ENCODE results near the gene CARMIL3.
"Not testable (repeated sequence)": the region's sequence is repeated elsewhere in the genome, so short reads cannot be mapped to it uniquely, and the experiment has no call there.

The CARMIL3 gene

DNA sequence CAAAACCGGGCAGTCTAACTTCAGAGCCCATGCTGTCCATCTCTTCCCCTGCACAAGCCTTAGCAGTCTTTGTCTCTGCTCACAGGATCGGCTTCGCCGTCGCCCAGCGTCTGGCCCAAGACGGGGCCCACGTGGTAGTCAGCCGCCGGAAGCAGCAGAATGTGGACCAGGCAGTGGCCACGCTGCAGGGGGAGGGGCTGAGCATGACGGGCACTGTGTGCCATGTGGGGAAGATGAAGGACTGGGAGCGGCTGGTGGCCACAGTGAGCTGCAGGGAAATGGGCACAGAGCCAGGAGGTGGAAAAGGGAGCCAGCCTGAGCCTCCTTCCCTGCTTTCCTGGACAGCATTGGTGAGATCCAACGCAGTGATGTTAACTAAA lies 14.2 kb upstream of the CARMIL3 start:
- no peak for DNase-seq

DNA sequence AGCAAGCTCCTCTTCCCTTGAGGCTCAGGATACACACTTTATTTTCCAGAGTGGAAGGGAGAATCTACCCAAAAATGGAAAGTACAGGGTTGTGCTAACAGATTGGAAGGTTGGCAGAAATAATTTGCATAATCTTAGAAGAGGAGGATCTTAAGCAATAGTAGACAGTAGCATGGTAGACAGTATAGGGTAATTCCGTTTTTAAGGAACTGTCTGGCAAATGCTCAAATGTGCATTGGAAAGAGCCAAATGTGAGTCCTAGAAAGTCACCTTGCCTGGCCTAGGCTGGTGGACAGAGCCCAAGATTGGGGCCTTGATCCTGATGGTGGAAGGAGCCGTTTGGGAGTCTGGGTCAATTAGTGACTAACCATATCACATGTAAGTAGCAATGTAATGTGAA lies 13.1 kb upstream of the CARMIL3 start:
- no peak for DNase-seq

DNA sequence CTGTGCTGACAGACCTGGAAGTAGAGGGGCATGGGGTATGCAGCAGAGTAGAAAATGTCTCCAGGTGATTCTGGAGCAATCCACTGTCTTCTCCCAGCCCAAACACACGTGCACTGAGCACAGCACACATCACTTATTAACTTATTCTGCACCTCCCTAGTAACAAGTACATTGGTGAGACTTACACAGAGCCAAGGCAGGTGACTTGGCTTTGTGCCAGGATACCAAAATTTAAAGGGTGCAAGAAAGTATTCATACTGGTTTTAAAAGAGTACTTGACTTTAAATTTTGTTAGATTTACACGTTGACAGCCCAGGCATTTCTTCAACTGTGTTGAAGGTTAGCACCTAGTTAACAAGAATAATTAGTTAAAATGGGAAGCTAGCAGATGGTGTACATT lies 11.1 kb upstream of the CARMIL3 start:
- no peak for DNase-seq

- DNase-seq, result no peak
These were observed 9.1 kb upstream of the CARMIL3 start for GRCh38 chr14:24042746-24043145.

- peak; percentile 10 for DNase-seq
These were observed 2.8 kb upstream of the CARMIL3 start for GRCh38 chr14:24049002-24049401.

GRCh38 chr14:24050753-24051152 lies 1.1 kb upstream of the CARMIL3 start:
- not testable (repeated sequence) for DNase-seq

GRCh38 chr14:24051176-24051788 lies 527 bp upstream of the CARMIL3 start:
- DNase-seq, result no peak

- DNase-seq, result no peak
These were observed 1.1 kb downstream of the CARMIL3 start for GRCh38 chr14:24052656-24053547.

GRCh38 chr14:24053548-24054323 lies 1.9 kb downstream of the CARMIL3 start:
- no peak for DNase-seq

DNA sequence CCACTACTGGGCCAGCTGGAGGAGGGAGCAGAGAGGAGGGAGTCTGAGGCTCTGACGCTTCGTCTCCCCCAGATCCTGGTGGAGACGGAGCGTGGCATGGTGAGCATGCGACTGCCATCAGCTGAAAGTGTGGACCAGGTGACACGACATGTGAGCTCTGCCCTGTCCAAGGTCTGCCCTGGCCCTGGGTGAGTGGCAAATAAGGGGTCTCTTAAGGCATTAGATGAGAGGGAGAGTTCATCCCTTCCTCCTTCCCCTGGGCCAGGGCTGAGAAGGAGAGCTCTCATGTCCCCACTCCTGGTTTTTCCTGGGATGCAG lies 2.5 kb downstream of the CARMIL3 start:
- no peak for DNase-seq

DNA sequence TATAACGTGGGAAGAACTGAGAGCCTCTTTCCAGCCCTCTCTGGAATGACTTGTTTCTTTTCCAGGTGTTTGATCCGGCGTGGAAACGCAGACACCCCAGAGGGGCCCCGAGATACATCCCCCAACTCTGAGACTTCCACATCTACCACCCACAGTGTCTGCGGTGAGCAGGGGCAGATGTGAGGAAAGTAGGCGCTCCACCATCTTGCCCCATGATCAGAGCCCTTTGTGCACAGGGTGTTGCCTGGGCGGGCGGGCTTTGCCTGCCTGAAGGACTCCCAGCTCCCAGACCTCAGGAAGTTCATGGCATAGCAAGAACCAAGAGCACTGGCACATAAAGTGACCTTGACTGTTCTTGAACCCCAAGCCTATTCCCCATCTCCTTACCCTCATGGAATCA lies 2.8 kb downstream of the CARMIL3 start:
- DNase-seq, result no peak

- DNase-seq, result no peak
These were observed 4.4 kb downstream of the CARMIL3 start for GRCh38 chr14:24055971-24056799.

DNA sequence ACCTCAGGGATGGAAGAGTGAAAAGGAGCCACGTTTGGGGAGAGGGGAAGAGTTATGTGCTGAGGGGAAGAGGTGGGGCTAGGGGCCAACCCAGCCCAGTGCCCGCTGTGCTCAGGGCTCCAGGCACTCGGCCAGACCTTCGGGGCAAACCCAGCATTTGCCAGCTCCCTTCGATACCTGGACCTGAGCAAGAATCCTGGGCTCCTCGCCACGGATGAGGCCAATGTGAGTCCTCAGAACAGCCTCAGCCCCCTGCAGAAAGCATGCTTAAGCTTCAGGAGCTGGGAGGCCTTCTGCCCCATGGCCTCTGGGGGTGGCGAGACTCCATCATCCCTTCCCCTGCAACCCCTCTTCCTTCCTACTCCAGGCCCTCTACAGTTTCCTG lies 5.0 kb downstream of the CARMIL3 start:
- DNase-seq, result no peak

DNA sequence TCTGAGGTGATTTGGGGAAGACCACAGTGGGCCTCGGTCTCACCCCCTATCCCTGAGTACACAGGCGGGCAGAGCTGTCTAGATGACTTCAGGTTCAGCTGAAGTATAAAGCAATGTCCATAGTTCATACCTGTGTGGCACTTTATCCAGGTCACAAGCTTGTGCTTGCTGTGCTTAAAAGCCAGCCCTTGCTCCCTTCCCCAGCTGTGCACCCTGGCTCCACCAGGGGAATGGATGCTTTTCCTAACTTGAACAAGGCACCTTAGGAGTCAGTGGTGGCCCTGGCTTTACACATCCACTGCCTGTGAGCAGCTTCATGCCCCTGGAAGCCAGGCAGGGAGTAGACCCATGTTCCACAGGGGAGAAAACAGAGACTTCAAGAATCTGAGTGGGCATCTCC lies 5.5 kb downstream of the CARMIL3 start:
- DNase-seq, result no peak

DNA sequence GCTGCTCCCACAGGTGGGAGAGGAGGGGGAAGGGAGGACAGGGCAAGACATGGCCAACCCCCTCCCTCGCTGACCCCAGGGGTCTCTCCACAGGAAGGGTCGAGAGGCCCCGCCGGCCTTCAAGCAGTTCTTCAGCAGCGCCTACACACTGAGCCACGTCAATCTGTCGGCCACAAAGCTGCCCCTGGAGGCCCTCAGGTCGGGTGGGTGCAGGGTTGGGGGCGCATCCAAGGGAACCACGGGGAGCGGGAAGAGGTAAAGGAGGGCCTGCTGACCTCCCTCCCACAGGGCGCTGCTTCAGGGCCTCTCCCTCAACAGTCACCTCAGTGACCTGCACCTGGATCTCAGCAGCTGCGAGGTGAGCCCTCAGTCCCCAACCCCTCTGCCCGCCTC lies 6.1 kb downstream of the CARMIL3 start:
- no peak for DNase-seq

DNA sequence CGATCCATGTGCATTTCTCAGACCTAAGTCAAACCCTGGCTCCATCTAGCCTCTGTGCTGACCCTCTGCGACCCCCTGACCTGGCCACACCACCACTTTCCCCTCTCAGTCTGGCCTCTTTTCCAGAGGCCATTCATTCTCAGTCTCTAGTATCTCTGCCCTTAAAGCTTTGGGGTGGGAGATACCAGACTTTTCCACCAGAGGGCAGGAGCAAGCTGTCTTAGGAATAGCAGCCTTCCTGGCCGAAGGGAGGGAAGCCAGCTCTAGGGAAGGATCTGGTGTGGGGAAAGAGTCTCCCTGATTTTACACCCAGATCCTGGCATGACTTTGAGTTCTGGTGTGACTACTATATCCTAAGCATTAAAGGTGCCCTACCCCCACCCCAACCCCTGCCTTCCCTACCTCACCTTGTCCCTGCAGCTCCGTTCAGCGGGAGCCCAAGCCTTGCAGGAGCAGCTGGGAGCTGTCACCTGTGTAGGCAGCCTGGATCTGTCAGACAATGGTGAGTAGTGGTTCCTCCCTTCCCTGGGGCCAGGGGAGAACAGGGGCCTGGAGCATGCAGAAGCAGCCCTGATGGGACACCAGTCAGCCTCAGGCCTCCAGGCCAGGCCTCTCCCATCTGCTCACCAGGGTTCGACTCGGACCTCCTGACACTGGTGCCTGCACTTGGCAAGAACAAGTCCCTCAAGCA lies 6.6 kb downstream of the CARMIL3 start:
- DNase-seq, result peak; percentile 82

DNA sequence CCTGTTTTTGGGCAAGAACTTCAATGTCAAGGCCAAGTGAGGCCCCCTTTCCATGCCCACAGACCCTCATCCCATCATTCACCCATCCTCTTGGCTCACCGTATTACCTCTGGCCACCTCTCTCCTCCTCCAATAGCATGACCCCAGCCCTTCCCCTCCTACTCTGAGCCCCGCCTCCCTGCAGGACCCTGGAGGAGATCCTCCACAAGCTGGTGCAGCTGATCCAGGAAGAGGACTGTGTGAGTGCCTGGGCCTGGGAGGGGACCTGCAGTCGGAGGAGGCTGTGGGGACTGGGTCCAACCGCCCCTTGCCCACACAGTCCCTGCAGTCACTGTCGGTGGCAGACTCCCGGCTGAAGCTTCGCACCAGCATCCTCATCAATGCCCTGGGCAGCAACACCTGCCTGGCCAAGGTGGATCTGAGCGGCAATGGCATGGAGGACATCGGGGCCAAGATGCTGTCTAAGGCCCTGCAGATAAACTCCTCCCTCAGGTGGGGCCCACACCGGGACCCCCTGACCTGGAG lies 7.2 kb downstream of the CARMIL3 start:
- DNase-seq, result no peak

GRCh38 chr14:24059841-24060388 lies 8.1 kb downstream of the CARMIL3 start:
- DNase-seq, result no peak

DNA sequence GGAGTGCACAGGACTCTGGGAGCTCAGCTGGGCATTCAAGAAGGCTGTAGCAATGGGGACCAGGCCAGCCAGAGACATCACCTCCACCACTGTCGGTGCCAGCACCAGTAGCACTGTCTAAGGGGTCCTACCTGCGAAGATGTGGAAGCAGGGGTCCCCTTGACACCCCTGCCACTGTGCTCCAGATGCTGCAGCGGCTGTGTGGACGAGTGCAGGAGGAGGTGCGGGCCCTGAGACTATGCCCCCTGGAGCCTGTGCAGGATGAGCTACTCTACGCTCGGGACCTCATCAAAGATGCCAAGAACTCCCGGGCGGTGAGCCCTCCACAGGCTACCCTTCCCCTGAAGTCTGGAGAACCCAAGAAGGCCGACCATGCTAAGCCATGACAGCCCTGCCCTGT lies 8.6 kb downstream of the CARMIL3 start:
- no peak for DNase-seq

DNA sequence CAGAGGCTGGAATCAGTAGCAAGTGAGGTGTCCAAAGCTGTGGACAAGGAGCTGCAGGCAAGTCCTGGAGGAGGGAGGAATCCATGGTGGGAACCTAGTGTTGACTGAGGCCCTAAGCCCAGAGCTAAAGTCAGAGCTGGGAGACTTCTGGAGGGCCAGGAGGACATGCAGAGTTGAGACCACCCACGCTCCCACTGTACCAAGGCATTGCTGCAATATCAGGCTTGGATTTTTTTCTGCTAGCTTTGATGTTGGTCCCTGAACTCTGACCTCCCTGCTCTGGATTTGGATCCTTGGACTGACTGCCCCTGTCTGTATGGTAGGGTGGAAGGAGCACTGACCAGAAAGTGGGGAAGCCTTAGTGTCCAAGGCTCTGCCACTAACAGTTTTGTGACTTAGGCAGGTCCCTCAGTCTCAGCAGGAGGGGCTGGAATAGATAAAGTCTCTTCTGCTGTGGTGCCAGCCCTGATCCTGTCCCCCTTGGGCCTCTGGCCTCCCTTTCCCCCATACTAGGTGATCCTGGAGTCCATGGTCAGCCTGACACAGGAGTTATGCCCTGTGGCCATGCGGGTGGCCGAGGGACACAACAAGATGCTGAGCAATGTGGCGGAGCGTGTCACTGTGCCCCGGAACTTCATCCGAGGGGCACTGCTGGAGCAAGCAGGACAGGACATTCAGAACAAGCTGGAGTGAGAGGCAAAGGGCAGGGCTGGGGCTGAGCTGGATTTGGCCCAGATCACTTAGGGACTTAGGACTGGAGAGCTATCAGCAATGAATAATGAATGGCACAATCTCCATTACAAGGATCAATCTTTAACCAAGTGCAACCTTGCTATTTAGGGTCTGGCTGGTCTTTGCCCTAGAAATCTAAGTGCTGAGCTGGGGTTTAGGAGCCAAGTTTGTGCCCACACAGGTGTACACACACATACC lies 9.4 kb downstream of the CARMIL3 start:
- DNase-seq, result no peak
